Neural progenitor cell (in vitro differentiated cells): ENCODE measurements around the gene TRIM66. TPM values are rescaled to one million over a fixed set of nuclear protein-coding genes. Genes with fewer than 3 reads are reported as not detected.

ENCODE experiments used
- DNase-seq: peaks from one replicate; pipeline ENCODE4 v3.0.0-alpha.2; 2016; ENCODE audit warnings: low spot score
- H2AFZ ChIP-seq: fragments of 200-600 bp; sonication (generic); replicated peaks from 2 replicates; pipeline ENCODE4 v1.6.1; 2016; ENCODE audit warnings: antibody characterized with exemption
- H3F3A ChIP-seq: fragments of 200-600 bp; sonication (generic); 2 replicates; pipeline ENCODE4 v1.6.1; 2016; ENCODE audit warnings: antibody characterized with exemption, low read depth
- H3K27ac ChIP-seq: fragments of 200-600 bp; sonication (generic); 2 replicates; pipeline ENCODE4 v1.5.1; 2016; ENCODE audit warnings: mild to moderate bottlenecking
- H3K27me3 ChIP-seq: fragments of 200-600 bp; sonication (generic); 2 replicates; pipeline ENCODE4 v1.6.1; 2016; ENCODE audit warnings: mild to moderate bottlenecking, moderate library complexity
- H3K36me3 ChIP-seq: fragments of 200-600 bp; sonication (generic); 2 replicates; pipeline ENCODE4 v1.5.1; 2016
- H3K4me1 ChIP-seq: fragments of 200-600 bp; sonication (generic); 2 replicates; pipeline ENCODE4 v1.6.1; 2016; ENCODE audit warnings: mixed run types
- H3K4me2 ChIP-seq: fragments of 200-600 bp; sonication (generic); 2 replicates; pipeline ENCODE4 v1.6.1; 2016
- H3K4me3 ChIP-seq: fragments of 200-600 bp; sonication (generic); 2 replicates; pipeline ENCODE4 v1.5.1; 2016
- H3K79me2 ChIP-seq: fragments of 200-600 bp; sonication (generic); 2 replicates; pipeline ENCODE4 v1.6.1; 2016; ENCODE audit warnings: low read depth
- H3K9ac ChIP-seq: fragments of 200-600 bp; sonication (generic); 2 replicates; pipeline ENCODE4 v1.6.1; 2016
- H3K9me3 ChIP-seq: fragments of 200-600 bp; sonication (generic); 2 replicates; pipeline ENCODE4 v1.5.1; 2016; ENCODE audit warnings: low read depth
- H4K20me1 ChIP-seq: fragments of 200-600 bp; sonication (generic); 2 replicates; pipeline ENCODE4 v1.6.1; 2016; ENCODE audit warnings: low read depth
- H3K27ac Mint-ChIP-seq: 3 replicates; pipeline ENCODE4 v1.8.0; 2021; ENCODE audit warnings: mixed read lengths
- H3K27me3 Mint-ChIP-seq: 2 replicates; pipeline ENCODE4 v1.8.0; 2022; ENCODE audit warnings: low read depth, mild to moderate bottlenecking, inconsistent platforms, moderate library complexity, mixed read lengths; ENCODE audit not compliant: insufficient read depth
- H3K36me3 Mint-ChIP-seq: 3 replicates; pipeline ENCODE4 v1.8.0; 2021; ENCODE audit warnings: mixed read lengths
- H3K4me1 Mint-ChIP-seq: 3 replicates; pipeline ENCODE4 v1.8.0; 2021; ENCODE audit warnings: mixed read lengths
- H3K4me3 Mint-ChIP-seq: 3 replicates; pipeline ENCODE4 v1.8.0; 2021; ENCODE audit warnings: mild to moderate bottlenecking, moderate library complexity, mixed read lengths
- H3K9me3 Mint-ChIP-seq: 3 replicates; pipeline ENCODE4 v1.8.0; 2020; ENCODE audit warnings: mixed read lengths
- EZH2 ChIP-seq: fragments of 200-600 bp; sonication (generic); IDR thresholded peaks from 2 replicates; pipeline ENCODE4 v1.6.1; 2017; ENCODE audit warnings: antibody characterized with exemption, mild to moderate bottlenecking, moderate library complexity
- EZH2phosphoT487 ChIP-seq: fragments of 200-600 bp; sonication (generic); IDR thresholded peaks from 2 replicates; pipeline ENCODE4 v1.6.1; 2017; ENCODE audit warnings: antibody characterized with exemption
- total RNA-seq: library from RNA; depleted of rRNA; stranded (reverse); fragments of >200 nt; gene quantifications from 2 replicates; pipeline ENCODE4 v1.2.3, GENCODE V29; 2015; ENCODE audit warnings: low replicate concordance
- TF ChIP-seq, protein P1 (sequence below): fragments of 200-600 bp; sonication (generic); IDR thresholded peaks from 2 replicates; pipeline ENCODE4 v1.5.1; 2017; ENCODE audit warnings: antibody characterized with exemption, mild to moderate bottlenecking

Gene TRIM66
- total RNA-seq, 1 donor from 2014 or later = 0.95 TPM

DNA sequence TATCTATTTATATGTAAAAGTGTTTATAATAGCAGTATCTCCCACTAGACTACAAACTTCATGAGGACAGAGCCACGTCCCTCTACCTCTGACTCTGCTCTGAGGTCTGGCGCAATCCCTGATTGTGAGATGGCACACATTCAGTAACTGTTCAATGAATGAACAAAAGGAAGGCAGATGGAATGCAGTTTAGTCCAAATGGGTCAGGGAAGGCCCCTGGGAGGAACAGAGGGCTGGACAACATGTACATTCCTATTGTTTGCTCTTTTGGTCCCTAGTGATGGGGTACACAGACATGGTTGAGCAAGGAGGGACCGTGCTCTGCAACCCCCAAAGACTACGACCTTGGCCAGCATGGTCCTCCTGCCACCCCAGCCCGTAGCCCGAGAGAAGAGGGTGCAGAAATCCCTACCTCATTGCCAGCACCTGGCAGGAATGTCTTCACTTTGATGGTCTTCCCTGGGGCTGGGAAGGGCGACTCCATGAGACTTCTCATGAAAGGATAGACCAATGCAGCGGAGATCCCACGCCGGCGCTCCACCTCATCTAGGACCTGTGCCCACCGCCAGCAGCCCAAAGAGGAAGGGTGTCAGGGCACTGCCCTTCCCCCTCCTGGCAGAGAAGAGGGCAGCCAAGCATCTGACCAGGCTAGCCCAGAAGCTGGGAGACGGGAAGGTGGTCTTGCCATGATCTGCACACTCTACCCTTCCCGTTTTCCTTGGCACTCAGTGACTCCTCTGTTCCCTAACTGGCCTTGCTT is 24.4 kb upstream of the TRIM66 start:
- Histone ChIP-seq H3K79me2 (no peaks in the 10 kb centered on the region), H3K4me2 (no peak overlapping the region), H3K9ac (no peak overlapping the region), H3K9me3 (no peaks in the 10 kb centered on the region), H3F3A (peaks cover 4% of the 10 kb centered on the region), H3K27ac (no peak overlapping the region), H4K20me1 (no peaks in the 10 kb centered on the region), H3K27me3 (no peaks in the 10 kb centered on the region), H3K4me1 (no peaks in the 10 kb centered on the region), H3K36me3 (no peaks in the 10 kb centered on the region), H2AFZ (no peak overlapping the region), H3K4me3 (no peak overlapping the region)
- DNase-seq = no peak
- Mint-ChIP-seq H3K9me3 (no peaks in the 10 kb centered on the region), H3K4me1 (peaks cover 7% of the 10 kb centered on the region), H3K36me3 (peaks cover 28% of the 10 kb centered on the region), H3K27me3 (peaks cover 10% of the 10 kb centered on the region), H3K4me3 (no peak overlapping the region), H3K27ac (no peak overlapping the region)
- TF ChIP-seq EZH2phosphoT487 (no peak), EZH2 (no peak)
- TF ChIP-seq, protein P1, sequence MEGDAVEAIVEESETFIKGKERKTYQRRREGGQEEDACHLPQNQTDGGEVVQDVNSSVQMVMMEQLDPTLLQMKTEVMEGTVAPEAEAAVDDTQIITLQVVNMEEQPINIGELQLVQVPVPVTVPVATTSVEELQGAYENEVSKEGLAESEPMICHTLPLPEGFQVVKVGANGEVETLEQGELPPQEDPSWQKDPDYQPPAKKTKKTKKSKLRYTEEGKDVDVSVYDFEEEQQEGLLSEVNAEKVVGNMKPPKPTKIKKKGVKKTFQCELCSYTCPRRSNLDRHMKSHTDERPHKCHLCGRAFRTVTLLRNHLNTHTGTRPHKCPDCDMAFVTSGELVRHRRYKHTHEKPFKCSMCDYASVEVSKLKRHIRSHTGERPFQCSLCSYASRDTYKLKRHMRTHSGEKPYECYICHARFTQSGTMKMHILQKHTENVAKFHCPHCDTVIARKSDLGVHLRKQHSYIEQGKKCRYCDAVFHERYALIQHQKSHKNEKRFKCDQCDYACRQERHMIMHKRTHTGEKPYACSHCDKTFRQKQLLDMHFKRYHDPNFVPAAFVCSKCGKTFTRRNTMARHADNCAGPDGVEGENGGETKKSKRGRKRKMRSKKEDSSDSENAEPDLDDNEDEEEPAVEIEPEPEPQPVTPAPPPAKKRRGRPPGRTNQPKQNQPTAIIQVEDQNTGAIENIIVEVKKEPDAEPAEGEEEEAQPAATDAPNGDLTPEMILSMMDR = no peak

DNA sequence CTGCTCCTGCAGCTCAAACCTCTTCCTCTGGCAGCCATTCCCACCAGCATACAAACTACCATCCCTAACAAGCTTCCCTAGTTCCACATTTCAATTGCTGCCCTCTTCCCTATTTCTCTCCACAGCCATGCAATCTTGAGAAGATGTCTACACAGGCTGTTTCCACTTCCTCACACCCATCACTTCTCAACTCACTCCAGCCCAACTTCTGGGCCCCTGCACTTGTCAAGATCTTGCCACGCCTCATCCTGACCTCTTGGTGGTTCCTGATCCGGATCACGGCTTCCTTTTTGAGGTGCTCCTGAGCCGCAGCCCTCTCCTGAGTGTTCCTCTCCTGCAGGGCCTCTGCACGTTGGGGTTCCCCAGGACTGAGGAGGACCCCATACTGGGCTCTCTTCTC is 22.7 kb upstream of the TRIM66 start:
- H3K4me2 ChIP-seq = no peak overlapping the region
- H3K27me3 ChIP-seq = no peaks in the 10 kb centered on the region
- H3K9ac ChIP-seq = no peak overlapping the region
- no peak overlapping the region for H3K4me3 ChIP-seq
- peaks cover 34% of the 10 kb centered on the region for H3K36me3 Mint-ChIP-seq
- no peak overlapping the region for H3K4me3 Mint-ChIP-seq
- peaks cover 8% of the 10 kb centered on the region for H3K4me1 ChIP-seq
- no peak for TF ChIP-seq EZH2phosphoT487
- TF ChIP-seq EZH2 = no peak
- TF ChIP-seq, protein P1 = no peak
- H3K79me2 ChIP-seq = no peaks in the 10 kb centered on the region
- H4K20me1 ChIP-seq = no peaks in the 10 kb centered on the region
- no peak for DNase-seq
- H3K27ac ChIP-seq = no peak overlapping the region
- no peak overlapping the region for H2AFZ ChIP-seq
- peaks cover 20% of the 10 kb centered on the region for H3K4me1 Mint-ChIP-seq
- no peaks in the 10 kb centered on the region for H3K9me3 Mint-ChIP-seq
- peaks cover 13% of the 10 kb centered on the region for H3F3A ChIP-seq
- no peak overlapping the region for H3K27ac Mint-ChIP-seq
- H3K36me3 ChIP-seq = no peaks in the 10 kb centered on the region
- no peaks in the 10 kb centered on the region for H3K9me3 ChIP-seq
- H3K27me3 Mint-ChIP-seq = peaks cover 14% of the 10 kb centered on the region

DNA sequence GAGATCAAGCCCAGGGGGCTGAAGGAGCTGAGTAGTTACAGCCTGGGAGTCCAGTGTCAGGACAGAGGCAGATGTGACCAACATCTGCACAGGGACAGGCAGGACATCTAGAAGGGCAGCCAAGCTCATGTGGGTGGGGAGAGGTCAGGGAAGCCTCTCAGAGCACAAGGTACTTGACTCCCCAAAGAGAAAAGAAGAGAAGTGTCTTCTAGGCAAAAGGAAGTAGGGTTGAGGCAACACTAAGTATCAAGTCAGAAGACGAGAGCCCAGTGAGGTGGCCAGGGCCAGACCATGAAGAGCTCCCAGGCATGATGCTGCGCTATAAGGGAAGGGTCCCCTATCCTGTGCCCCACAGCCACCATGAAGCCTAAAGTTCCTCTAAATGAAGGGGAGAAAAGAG is 21.7 kb upstream of the TRIM66 start:
- Mint-ChIP-seq H3K36me3 (peaks cover 36% of the 10 kb centered on the region), H3K9me3 (no peaks in the 10 kb centered on the region), H3K27ac (peak overlapping the region; percentile 31), H3K4me3 (no peak overlapping the region), H3K4me1 (peaks cover 29% of the 10 kb centered on the region), H3K27me3 (peaks cover 14% of the 10 kb centered on the region)
- no peak for DNase-seq
- Histone ChIP-seq H3F3A (peaks cover 15% of the 10 kb centered on the region), H3K27me3 (no peaks in the 10 kb centered on the region), H3K36me3 (no peaks in the 10 kb centered on the region), H3K9me3 (no peaks in the 10 kb centered on the region), H4K20me1 (peaks cover 7% of the 10 kb centered on the region), H2AFZ (no peak overlapping the region), H3K4me1 (peaks cover 17% of the 10 kb centered on the region), H3K79me2 (no peaks in the 10 kb centered on the region), H3K9ac (no peak overlapping the region), H3K4me3 (no peak overlapping the region), H3K4me2 (no peak overlapping the region), H3K27ac (no peak overlapping the region)
- TF ChIP-seq EZH2 (no peak), EZH2phosphoT487 (no peak)
- TF ChIP-seq, protein P1 = no peak
